HG03457 (cell line): ENCODE data around the gene MRPL12.
"Not testable (repeated sequence)": the region's sequence is repeated elsewhere in the genome, so short reads cannot be mapped to it uniquely, and the experiment has no call there.

ENCODE experiments used
- ATAC-seq: cut with Tn5 transposase; IDR thresholded peaks from one replicate; pipeline ENCODE4 v1.9.1; 2021; ENCODE audit warnings: moderate number of reproducible peaks; ENCODE audit not compliant: unreplicated experiment

The MRPL12 gene

DNA sequence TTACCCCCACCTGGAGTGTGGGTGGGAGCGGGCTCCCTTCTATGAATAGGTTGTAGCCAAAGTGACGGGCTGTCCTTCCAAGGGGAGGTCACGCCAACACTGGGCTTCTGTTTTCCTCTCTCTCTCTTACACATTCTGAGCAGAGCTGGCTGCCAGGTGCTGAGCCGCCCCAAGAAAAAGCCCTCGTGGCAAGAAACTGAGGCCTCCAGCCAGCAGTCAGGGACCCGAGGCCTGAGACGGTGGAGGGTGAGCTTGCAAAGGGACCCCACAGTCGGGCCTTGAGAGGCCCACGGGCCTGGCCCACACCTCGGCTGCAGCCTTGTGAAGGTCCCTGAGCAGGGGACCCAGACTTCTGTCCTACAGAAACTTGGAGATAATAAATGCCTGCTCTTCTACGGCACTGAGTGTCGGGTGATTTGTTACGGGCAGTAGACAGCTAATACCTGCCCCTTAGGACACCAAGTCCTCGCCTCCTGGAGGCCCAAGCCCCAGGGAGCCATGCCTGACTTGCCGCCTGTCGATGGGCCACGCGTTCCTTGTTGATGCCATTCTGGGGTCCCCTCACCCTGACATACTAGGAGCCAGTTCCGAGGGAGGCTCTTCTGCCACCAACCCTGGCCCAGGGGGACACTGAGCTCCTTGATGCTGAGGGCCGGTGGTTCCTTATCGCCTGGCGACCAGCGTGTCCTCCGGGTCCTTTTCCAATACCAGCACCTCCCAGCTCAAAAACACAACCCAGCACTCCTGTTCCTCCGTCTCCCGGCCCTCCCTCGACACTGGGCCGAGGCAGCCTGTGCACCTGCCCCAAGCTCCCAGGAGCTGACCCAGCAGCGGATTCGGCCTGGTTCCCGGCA, 35.0 kb downstream of the MRPL12 start:
- ATAC-seq = no peak

DNA sequence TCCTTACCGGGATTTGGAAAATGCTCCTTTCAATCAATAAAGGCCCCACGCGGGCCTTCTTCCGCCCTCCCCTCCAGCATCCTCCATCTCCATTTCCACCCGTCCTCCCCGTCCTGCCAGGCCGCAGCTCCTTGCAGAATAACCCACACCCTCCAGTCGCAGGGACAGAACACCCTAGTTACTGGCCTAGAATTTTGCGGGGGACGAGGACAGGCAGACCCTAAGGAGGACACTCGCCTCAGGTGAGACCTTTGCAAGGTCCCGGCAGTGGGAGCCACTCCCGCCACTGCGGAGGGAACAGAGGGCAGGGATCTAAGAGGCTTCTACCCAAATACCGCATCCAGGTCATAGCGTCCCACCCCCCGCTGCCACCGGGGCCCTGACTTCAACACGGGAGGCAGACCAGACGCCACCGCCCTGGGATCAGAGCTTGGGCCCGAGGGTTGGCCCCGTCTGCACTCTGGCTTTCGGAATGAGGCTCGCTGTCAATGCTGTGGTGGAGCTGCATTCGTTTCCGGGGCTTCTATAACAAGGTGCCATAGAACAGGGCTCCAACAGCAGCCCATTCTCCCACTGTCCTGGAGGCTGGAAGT, 35.7 kb downstream of the MRPL12 start:
- no peak for ATAC-seq

DNA sequence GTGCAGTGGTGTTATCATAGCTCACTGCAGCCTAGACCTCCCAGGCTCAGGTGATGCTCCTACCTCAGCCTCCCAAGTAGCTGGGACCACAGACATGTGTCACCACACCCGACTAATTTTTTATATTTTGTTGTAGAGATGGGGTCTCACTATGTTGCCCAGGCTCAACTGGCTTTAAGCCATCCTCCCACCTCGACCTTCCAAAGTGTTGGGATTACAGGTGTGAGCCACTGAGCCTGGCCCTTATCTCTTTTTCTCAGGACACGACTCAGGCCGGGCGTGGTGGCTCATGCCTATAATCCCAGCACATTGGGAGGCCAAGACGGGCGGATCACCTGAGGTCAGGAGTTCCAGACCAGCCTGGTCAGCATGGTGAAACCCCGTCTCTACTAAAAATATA, 36.4 kb downstream of the MRPL12 start:
- ATAC-seq = not testable (repeated sequence)

DNA sequence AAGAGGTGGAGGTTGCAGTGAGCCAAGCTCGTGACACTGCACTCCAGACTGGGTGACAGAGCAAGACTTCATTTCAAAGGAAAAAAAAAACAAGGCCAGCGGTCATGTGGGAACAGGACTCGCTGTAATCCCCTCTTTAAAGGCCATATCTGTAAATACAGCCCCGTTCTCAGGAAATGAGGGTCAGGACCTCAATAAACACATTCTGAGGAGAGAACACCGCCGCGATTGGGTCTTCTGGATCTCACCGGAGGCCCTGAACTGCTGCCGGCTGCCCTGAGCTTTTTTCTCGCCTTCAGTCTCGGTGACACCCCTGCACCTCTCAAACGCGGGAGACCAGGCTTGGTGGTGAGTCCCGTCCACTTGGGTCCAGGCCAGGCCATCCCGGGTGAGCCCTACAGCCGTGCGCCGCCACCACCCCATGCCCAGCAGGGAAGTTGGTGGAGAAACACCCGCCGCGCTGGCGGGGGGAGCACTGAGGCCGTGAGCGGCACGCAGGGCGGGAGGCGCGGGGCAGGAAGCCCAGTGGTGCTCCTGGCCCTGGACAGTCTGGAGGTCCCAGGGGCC, 37.3 kb downstream of the MRPL12 start:
- ATAC-seq = no peak

DNA sequence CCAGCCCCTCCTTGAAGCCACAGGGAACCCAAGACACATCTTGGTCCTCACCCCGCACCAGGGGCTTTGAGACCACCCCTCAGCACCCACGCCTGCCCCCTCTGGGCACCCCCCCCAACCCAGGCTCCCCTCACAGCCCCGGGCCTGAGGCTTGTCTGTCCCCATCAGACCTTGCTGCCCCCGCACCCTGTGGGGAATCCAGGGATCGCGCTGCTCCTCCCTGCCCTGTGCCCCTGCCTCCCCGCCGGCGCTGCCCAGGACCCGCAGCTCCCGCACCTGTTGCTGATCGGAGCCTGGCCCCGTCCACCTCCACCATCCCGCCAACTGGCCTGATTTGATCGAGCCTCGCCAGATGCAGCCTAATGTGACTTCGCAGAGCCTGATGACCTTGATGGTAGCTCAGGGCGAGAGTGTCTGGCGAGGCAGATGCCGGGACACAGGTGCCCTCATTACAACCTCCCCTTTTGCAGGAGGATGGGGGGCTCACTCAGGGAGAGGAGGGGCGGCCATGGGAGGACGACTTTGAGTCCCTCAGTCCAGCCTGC, 38.0 kb downstream of the MRPL12 start:
- ATAC-seq = no peak

DNA sequence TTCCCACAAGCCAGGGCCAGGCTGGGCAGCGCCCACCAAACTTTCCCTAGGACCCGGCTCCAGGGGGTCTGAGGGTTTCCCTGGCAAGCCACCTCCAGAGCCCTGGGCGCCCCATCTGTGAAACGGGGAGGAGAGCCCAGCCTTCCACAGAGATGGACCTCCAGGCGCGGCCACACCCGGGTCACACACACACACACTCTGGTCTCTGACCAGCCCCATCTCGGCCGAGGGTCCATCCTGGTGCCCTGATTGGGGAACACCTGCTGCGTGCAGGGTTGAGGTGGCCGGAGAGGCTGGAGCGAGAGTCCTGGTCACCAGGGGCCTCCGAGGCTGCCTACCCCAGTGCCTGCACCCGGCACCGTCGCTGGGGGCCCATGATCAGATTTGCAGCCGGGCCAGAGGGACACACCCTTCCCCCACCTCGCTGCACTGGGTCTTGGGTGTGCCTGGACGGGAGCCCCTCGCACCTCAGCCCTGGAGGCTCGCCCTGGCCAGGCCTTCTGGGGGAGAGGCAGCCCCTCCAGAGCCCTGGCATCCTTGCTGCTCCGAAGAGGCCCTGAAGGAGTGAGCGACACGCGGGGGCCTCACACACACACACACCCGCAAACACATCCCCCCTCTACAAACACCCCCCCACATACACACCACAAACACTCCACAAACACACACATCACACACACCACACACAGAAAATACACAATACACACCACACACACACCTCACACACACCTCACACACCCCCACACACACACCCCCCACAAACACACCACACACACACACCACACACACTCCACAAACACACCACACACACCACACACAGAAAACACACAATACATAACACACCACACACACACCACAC, 38.7 kb downstream of the MRPL12 start:
- no peak for ATAC-seq
